Right atrium auricular region (tissue), 2 donors: Measurements from ENCODE around the gene YBEY. TPM values are rescaled to one million over a fixed set of nuclear protein-coding genes. Genes with fewer than 3 reads are reported as not detected.
A peak's percentile ranks its signal among the peaks of the same experiment; 100 is the strongest.
"Not testable (repeated sequence)": the region's sequence is repeated elsewhere in the genome, so short reads cannot be mapped to it uniquely, and the experiment has no call there.

Source experiments
- DNase-seq: peaks from one replicate; pipeline ENCODE4 v3.0.0-alpha.2; 2019; ENCODE audit warnings: low spot score
- H3K27ac ChIP-seq, 2 donors: fragments of 200-600 bp; sonication (generic); 1 replicate in 1 of 2; 2 replicates in 1 of 2; pipeline ENCODE4 v1.5.1; 2016 to 2019
- H3K27me3 ChIP-seq, 2 donors: fragments of 200-600 bp; sonication (generic); one replicate each; pipeline versions ENCODE4 v1.5.1 to v1.6.0; 2017 to 2019
- H3K36me3 ChIP-seq: fragments of 200-600 bp; sonication (generic); one replicate; pipeline ENCODE4 v1.5.1; 2016
- H3K4me1 ChIP-seq, 2 donors: fragments of 200-600 bp; sonication (generic); one replicate each; pipeline versions ENCODE4 v1.5.1 to v1.6.0; 2017 to 2019
- H3K4me3 ChIP-seq, 2 donors: fragments of 200-600 bp; sonication (generic); 1 replicate in 1 of 2; 2 replicates in 1 of 2; pipeline ENCODE4 v1.5.1; 2017 to 2019; ENCODE audit warnings: mild to moderate bottlenecking in 1 of 2, moderate library complexity in 1 of 2
- H3K9me3 ChIP-seq, 2 donors: fragments of 200-600 bp; sonication (generic); one replicate each; pipeline ENCODE4 v1.5.1; 2019
- total RNA-seq, 2 donors: library from RNA; depleted of rRNA; stranded (reverse); fragments of >200 nt; gene quantifications; one replicate each; pipeline ENCODE4 v1.1.0, GENCODE V29; 2016
- TF ChIP-seq, protein P1 (sequence below), 2 donors: fragments of 200-600 bp; sonication (generic); IDR thresholded peaks; one replicate each; pipeline ENCODE4 v1.5.1; 2019; ENCODE audit warnings: antibody characterized with exemption in 2 of 2

YBEY gene, protein sequence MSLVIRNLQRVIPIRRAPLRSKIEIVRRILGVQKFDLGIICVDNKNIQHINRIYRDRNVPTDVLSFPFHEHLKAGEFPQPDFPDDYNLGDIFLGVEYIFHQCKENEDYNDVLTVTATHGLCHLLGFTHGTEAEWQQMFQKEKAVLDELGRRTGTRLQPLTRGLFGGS
- total RNA-seq, result 10 to 100 TPM; 11.0 to 22.1 TPM

DNA sequence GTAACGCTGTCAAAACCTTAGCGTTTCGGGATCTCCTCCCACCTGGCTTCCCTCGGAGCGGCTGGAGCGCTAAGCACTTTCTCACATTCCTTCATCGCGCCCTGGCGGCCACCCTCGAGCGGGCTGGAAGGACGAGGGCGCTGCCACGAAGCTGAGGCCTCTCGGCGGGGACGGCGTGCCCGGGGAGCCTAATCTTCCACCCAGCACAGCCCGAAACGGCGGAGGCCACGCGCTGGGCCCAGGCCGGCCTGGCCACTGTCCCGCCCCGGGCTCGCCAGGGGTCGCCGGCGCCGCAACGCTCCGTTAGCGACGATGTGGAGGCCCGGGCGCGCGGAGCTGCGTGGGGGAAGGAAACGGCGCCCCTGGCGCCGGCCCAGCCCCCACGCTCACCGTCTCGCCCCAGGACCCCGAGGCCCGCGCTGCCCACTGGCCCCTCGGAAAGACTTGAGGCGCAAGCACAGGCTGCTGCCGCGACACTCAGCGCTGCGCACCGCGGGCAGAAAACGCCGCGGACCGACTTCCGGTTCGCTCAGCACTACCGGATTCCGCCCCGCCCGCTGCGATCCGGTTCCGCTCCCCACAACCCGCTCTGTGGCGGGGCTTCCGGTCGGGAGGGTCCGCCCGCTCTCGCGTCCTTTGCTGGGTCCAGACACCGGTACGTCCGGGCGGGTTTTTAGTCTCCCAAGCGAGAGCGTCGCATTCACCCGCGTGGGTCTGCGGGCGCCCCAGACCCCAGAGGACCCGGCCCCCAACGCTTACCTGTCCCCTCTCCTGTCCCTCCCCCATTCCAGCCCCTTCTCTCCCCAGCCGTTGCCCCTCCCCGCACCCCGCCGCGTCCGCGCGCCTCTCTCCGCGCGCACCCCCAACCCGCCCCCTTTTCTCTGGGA is at the start of gene YBEY:
Gene YBEY, plus strand, starts transcription at position 582 of the 887 bp plus-strand sequence. CDS start 572 bp downstream, outside the sequence.
- H3K36me3 ChIP-seq, result peaks cover 27% of the 10 kb centered on the region
- TF ChIP-seq, protein P1, sequence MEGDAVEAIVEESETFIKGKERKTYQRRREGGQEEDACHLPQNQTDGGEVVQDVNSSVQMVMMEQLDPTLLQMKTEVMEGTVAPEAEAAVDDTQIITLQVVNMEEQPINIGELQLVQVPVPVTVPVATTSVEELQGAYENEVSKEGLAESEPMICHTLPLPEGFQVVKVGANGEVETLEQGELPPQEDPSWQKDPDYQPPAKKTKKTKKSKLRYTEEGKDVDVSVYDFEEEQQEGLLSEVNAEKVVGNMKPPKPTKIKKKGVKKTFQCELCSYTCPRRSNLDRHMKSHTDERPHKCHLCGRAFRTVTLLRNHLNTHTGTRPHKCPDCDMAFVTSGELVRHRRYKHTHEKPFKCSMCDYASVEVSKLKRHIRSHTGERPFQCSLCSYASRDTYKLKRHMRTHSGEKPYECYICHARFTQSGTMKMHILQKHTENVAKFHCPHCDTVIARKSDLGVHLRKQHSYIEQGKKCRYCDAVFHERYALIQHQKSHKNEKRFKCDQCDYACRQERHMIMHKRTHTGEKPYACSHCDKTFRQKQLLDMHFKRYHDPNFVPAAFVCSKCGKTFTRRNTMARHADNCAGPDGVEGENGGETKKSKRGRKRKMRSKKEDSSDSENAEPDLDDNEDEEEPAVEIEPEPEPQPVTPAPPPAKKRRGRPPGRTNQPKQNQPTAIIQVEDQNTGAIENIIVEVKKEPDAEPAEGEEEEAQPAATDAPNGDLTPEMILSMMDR (IDR thresholded peaks at IDR 0.05), result peak in 1 of 2 donors; percentile 62
- peak; percentile 81 for DNase-seq
- H3K4me1 ChIP-seq, result peaks cover 0 to 55% of the 10 kb centered on the region in 2 donors
- peak within 1 kb of the TSS; percentile 90 to 96 for H3K27ac ChIP-seq
- H3K27me3 ChIP-seq, result no peaks in the 10 kb centered on the region
- H3K9me3 ChIP-seq, result no peaks in the 10 kb centered on the region
- peak within 1 kb of the TSS; percentile 69 to 98 for H3K4me3 ChIP-seq

DNA sequence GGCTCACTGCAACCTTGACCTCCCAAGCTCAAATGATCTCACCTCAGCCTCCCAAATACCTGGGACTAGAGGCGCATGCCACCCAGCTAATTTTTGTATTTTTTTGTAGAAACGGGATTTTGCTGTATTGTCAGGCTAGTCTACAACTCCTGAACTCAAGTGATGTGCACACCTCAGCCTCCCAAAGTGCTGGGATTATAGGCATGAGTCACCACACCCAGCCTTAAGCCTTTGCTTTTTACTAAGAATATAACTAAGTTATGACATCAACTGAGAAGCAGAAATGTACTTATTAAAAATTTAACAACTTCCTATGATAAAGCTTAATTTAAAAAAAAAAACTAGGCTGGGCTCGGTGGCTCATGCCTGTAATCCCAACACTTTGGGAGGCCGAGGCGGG is 48.7 kb upstream of the YBEY start:
- Histone ChIP-seq H3K4me1 (no peaks in the 10 kb centered on the region), H3K4me3 (no peak overlapping the region), H3K27me3 (no peaks in the 10 kb centered on the region), H3K36me3 (peaks cover 61% of the 10 kb centered on the region), H3K9me3 (no peaks in the 10 kb centered on the region), H3K27ac (no peak overlapping the region)
- TF ChIP-seq, protein P1 (IDR thresholded peaks at IDR 0.05), result no peak
- no peak for DNase-seq

DNA sequence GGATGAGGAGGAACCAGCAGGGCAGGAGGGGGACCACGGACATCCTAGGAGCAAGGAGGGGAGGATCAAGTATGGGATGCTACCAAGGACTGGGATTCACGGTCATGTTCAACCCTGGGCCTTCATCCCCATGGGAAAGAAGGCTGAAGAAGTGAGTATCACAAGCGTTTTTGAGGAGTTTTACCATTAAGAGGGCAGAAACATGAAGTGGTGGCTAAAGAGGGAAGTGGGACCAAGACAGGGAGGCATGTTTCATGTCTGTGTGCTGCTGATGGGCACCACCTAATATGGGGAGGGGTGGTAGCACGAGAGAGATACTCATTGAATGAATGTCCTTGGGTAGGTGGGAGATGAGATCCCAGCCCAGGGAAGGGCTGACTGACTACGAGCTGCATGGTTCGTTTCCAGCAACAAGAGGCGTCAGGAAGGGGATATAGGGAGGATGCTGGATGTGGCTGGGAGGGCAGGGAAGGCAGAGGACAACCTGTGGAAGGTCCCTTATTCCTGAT is 46.3 kb upstream of the YBEY start:
- no peak for DNase-seq
- Histone ChIP-seq H3K27ac (no peak overlapping the region), H3K4me3 (no peak overlapping the region), H3K4me1 (no peaks in the 10 kb centered on the region), H3K36me3 (peaks cover 83% of the 10 kb centered on the region), H3K27me3 (no peaks in the 10 kb centered on the region), H3K9me3 (no peaks in the 10 kb centered on the region)
- TF ChIP-seq, protein P1 (IDR thresholded peaks at IDR 0.05), result no peak

DNA sequence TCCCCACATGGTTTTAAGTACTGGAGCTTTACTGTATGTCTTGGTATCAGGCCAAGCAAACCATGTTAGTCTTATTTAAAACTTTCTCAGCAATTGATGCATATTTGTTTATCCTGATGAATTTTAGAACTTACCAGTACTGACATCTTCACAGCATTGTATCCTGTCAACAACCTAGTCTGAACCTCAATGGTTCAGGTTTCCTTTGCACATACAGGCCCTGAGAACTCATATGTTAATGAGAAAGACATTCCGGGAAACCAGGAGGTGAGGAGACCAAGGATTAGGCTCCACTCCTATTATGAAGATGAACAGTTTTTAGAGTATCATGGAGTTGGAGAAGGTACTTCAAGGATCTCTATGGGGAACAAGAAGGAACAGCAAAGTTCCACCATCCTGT is 44.6 kb upstream of the YBEY start:
- H3K36me3 ChIP-seq, result peaks cover 83% of the 10 kb centered on the region
- not testable (repeated sequence) for H3K27me3 ChIP-seq, H3K4me3 ChIP-seq, H3K4me1 ChIP-seq, DNase-seq, H3K27ac ChIP-seq, H3K9me3 ChIP-seq

DNA sequence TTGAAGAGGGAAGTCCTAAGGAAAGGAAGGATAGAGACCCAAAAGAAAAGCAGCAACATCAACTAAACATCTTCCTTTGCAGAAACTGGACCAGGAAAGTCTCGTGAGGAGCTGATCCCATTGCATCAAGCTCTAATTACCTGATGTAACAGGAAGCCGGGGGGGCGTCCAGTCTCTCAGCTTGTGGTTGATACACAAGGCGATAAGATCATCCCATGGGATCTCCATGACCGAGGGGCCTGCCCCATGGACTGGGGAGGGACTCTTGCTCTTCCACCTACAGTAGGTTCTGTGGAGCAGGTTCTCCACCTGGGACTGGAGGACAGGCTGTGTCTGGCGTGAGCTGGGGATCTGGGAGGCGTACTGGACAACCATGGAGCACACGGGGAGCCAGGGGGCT is 42.8 kb upstream of the YBEY start:
- H3K27me3 ChIP-seq, result no peaks in the 10 kb centered on the region
- DNase-seq, result no peak
- peaks cover 96% of the 10 kb centered on the region for H3K36me3 ChIP-seq
- TF ChIP-seq, protein P1 (IDR thresholded peaks at IDR 0.05), result no peak
- no peaks in the 10 kb centered on the region for H3K9me3 ChIP-seq
- no peaks in the 10 kb centered on the region for H3K4me1 ChIP-seq
- no peak overlapping the region for H3K4me3 ChIP-seq
- no peak overlapping the region for H3K27ac ChIP-seq

DNA sequence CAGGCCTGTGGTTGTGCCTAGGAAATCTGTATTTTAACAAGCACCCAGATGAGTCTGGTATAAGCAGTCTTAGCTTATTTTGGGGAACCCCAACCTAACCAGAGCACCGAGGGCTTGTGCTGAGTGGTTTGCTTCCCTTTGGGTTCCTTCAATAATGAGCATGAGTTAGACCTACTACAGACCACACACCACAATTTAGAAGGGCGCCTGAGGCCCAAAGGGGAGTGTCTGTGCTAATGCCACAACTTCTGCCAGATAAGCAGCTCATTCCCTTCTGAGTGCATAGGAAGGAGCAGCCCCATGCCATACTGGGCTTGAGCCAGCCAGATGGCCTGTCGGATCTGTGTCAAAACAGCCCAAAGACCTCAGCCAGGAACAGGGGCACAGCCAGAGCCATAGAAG is 42.2 kb upstream of the YBEY start:
- TF ChIP-seq, protein P1 (IDR thresholded peaks at IDR 0.05), result no peak
- DNase-seq, result no peak
- peaks cover 90% of the 10 kb centered on the region for H3K36me3 ChIP-seq
- no peak overlapping the region for H3K27ac ChIP-seq
- H3K4me3 ChIP-seq, result no peak overlapping the region
- no peaks in the 10 kb centered on the region for H3K9me3 ChIP-seq
- H3K27me3 ChIP-seq, result no peaks in the 10 kb centered on the region
- H3K4me1 ChIP-seq, result no peaks in the 10 kb centered on the region
